HG02623 (cell line): ENCODE measurements around the gene RBMS1.
"Not testable (repeated sequence)": the region's sequence is repeated elsewhere in the genome, so short reads cannot be mapped to it uniquely, and the experiment has no call there.

ENCODE experiments used
- ATAC-seq: cut with Tn5 transposase; IDR thresholded peaks from one replicate; pipeline ENCODE4 v1.9.1; 2021; ENCODE audit warnings: moderate library complexity; ENCODE audit not compliant: unreplicated experiment

The RBMS1 gene

DNA sequence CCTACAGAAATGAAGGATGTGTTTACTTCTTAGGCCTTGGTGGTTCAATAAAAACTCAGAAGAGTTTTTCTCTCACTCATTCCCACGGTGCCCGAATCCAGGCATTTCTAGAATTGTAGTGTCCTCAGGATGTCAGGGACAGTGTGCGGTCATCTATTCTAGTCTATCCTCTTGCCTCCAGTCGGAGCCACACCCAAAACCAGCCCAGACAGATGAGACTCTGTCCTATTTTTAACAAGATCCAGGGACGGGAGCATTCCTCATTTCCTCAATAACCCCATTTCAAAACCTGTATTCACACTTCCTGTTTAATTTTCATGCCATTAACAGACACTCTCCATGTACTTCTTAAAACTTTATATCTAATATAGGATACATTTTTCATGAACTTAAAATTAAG lies 11.6 kb upstream of the RBMS1 start:
- no peak for ATAC-seq

GRCh38 chr2:160502478-160502877 lies 8.9 kb upstream of the RBMS1 start:
- no peak for ATAC-seq

DNA sequence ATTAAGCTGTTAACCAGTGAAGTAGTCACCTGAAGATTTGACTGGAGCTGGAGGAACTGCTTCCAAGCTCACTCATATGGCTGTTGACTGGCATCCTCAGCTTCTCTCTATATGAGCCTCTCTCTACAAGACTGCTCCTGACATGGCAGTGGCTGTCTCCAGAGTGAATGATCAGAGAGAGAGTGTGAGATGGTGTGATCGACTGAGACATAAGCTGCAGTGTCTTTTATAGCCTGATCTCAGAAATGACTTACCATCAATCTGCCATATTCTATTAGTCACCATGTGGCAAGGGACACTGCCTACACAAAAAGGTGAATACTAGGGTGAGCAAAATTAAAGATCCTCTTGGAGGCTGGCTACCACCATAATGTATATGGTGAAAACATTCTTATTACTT lies 7.8 kb upstream of the RBMS1 start:
- ATAC-seq = no peak

DNA sequence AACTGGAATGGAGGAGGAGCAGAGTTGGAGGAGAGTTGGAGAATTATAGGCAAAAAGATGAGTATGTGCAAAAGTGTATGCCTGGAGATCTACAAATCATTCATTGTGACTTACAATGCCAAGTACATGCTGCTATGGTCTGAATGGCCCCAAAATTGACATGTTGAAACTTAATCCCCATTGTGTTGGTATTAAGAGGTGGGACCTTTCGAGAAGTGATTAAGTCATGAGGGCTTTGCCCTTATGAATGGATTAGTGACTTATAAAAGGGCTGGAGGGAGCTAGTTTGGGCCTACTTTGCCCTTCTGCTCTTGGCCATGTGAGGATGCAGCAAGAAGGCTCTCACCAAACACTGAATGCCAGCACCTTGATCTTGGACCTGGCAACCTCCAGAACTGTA lies 6.3 kb upstream of the RBMS1 start:
- no peak for ATAC-seq

DNA sequence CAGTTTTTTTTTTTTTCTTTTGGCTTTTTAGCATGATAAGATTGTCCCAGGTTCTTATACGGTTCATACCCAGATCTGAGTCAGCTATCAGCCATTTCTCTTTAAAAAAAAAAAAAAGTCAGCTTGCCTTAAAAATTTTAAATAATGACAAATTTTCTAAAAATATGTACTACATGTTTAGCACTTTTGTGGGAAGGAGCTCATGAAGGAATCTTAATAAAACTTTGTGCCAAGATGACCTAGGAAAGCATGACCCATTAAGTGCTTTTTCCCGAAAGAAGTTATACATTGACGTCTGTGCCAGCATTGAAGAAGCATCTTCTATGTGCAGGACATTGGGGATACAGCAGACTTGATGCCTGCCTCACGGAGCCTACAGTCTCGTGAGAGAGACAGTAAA lies 4.5 kb upstream of the RBMS1 start:
- no peak for ATAC-seq

DNA sequence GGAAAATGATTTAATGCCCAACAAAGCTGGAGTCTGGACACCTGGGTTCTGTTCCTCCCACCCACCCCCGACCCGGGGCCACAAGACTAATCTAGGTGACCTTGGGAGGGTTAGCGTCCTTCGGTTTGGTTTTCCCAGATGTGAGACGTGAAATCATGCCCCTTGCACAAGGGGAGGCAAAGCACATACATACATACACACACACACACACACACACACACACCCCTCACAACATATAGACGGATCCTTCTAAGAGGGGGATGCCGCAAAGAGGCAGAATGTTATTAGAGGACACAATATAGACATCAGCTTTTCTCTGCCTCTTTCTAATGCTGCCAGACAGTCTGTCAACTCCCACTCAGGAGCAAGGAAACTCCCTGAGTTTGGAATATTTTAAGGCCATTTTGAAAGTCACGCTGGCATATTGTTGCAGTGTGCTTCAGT lies 616 bp upstream of the RBMS1 start:
- ATAC-seq = no peak

GRCh38 chr2:160492401-160493226 lies 993 bp downstream of the RBMS1 start:
- peak; percentile 26 for ATAC-seq

DNA sequence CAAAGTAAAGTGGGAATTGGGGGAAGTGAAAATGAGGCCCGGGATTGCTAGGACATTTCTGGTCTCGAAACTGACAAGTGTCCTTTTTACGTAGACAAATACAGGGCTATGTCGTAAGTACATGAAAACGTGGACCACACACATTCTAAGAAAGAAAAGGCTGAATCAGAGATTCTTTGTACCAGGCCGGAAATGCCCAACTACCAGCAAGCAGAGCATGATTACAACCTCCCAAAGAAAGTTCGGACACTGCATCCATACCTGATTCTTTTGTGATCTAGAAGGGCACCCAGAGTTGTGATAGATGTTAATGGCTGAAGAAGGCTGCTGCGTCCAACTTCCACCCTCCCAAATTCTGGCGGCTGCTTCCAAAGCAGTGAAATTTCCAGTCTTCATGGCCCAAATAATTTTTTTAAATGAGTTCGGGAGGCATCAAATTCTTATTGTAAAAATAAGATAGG lies 1.7 kb downstream of the RBMS1 start:
- no peak for ATAC-seq

DNA sequence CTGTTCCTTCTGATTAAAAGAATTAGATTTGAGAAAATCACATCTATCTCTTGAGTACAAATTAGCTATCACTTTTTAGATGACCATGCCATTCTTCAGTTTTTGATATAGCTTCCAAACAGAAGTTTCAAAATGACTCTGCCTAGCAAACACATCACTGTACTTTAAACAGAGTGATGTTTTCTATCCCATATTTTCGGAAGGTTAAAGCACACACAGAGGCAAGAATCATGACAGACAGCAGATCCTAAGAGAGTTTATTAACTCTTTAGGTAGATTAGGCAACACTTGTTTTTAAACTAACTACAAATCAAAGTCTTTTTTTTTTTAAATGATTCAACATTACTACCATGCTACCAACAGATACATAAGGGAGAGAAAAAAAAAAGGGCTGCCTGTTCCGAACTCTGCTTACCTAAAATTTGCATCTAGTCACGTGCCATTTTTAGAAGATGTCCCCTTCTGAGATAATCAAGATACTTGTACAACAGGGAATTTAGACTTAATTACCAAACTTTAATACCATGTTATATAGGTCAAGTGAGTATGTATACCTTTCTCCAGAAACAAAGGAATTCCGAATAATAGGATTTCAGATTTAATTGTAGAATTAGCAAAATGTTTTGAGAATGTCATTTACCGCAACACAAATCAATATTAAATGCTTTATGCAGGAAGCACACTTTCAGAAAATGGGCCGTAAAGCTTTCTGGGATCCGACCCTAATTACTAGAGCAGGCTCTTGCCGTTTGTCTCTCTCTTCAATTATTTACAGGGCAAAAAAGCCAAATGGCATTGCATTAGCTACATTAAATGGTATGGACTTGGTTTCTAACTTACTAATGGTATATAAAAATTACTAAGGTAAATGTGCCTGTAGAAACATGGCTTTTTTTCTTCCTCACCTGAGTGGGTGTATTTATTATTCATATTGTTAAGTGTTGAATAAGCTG lies 2.6 kb downstream of the RBMS1 start:
- ATAC-seq = no peak

GRCh38 chr2:160489111-160489510 lies 4.5 kb downstream of the RBMS1 start:
- no peak for ATAC-seq

DNA sequence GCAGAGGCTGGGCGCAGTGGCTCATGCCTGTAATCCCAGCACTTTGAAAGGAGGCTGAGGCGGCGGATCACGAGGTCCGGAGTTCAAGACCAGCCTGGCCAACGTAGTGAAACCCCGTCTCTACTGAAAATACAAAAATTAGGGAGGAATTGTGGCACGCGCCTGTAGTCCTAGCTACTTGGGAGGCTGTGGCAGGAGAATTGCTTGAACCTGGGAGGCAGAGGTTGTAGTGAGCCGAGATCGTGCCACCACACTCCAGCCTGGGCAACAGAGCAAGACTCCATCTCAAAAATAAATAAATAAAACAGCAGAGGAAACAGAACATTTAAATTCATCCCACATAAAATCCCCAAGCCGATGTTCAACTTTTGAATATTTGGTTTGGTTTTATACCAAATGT lies 5.3 kb downstream of the RBMS1 start:
- ATAC-seq = not testable (repeated sequence)

DNA sequence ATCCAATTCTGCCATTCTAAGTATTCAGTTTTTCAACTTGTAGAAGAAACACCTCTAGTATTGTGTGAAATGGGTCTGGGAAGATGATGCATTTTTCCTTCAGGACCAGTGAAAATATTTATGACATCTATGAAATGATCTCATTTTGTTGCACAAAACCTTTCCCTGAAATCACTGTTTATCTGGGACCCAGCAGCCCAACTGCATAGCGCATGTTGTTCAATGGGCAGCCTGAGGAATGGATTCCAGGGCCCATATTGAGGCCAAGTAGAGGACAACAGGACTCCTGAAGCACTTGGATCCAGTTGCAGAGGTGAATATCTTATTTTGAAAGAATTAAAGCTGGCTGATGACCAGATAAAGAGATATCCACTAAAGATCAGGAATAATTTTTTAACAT lies 7.3 kb downstream of the RBMS1 start:
- no peak for ATAC-seq

DNA sequence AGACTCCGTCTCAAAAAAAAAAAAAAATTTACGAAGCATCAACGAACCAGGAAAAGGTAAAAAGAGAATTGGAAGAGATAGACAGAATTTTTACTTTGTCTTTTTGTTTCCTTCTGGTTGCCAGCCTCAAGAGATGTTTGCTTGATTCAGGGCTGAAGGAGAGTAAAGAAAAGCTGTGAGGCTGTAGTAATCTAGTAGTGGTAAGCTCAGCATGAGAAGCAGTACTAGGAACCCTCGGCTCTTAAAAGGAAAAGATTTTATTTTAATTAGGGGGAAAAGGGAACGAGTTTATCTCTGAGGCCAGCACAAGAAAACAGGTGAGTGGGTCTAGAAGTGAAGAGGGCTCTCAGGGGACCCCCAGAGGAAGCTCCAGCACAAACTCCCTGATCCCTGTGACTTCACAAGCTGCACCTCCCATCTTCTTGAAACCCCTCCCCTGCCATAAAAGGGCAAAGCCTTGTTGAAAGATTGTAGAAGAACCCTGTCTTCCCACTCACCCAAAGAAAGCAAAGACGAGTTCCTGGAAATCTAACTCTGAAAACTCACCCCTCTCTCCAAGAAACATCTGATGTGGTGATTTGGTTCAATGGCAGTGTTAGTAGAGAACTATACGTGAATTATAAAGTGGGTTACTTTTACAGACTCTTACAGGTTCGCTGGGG lies 8.6 kb downstream of the RBMS1 start:
- ATAC-seq = no peak

DNA sequence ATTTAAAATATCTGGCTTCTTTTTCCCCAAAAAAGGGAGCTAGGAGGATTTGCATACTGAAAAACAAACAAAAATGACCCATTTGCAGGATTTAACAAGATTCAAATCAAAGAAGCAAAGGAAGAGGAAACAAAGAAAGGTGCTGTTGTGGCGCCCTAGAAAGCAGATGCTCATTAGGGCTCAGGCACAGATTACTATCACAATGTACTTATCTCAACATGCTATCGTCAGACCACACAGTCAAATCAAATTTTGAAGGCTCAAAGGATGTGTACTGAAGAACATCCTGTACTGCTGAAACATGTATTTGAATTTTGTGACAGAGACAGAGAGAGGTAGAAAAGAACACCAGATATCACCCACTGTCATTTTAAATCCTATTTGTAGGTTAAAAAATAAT lies 10.9 kb downstream of the RBMS1 start:
- no peak for ATAC-seq

- ATAC-seq = no peak
These were observed 14.3 kb downstream of the RBMS1 start for GRCh38 chr2:160479269-160479668.

DNA sequence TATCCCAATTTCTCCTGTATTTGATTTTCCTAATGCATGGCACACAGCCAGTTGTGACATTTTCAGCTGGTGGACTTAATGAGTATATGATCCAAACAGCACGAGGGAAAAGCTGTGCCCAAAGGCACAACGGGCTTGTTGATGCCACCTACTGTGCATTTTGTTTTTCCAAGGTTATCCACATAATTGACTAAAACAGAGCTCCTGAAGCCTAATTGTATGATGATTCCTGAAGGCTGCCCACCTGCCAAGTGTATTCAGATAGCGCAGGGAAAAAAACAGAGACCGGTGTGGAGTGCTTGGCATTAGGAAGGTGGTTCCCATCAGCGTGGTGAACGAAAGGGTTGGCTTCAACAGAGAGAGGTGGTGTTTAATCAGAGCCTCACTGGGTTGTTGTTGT lies 14.9 kb downstream of the RBMS1 start:
- no peak for ATAC-seq

GRCh38 chr2:160477032-160477431 lies 16.6 kb downstream of the RBMS1 start:
- no peak for ATAC-seq

DNA sequence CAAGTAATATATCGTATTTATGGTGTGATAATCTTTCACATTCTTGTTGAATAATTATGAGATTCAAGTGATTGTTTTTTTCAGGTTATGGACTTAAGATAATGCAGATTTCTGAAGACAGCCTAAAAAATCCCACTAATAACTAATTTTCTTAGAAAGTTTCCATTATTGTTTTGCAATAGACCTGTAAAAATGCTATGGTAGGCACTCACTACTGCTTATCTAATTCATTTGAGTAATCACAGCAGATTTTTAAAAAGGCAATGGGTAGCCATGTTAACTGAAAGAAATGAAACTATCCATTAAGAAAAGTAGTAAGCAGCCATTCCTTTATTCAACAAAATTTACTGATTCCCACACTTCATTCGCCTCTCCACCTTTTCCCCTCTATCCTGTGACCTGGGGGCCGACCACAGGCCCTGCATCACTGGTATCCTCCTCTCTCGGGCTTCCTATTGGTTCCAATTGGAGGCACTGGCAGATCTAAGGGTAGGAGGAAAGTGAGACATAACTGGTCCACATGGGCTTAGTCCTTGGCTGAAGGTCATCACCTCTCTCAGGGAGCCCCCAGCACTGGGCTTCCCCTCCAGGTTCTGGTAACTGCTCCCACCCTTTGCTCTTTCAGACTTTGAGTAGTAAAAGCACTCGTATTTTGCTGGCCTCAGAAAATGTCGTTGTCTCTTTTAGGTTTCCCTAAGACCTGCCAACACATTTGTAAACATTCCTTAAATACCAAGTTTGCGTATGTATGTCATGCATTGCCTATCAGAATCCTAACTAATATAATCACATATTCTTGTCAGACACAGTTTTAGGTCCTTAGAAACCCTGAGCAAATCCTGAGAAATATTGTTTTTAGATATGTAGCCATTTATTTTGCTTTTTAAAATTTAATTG lies 18.5 kb downstream of the RBMS1 start:
- ATAC-seq = no peak

DNA sequence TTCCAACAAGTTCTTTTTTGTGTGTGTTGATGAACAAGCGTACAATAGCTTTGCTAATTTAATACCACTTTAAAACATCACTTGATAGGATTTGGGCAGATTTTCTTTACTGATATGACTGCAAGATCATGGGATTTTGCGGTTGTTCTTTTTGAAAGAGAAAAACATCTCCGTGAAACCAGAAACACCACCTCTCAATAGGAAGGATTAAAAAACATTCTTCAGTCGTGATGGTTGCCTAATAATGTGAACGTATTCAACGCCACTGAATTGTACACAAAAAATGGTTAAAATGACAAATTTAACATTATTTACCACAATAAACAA lies 19.3 kb downstream of the RBMS1 start:
- no peak for ATAC-seq
